Prostate gland (tissue), 2 donors: ENCODE measurements around the gene PGBD1. TPM values are rescaled to one million over a fixed set of nuclear protein-coding genes. Genes with fewer than 3 reads are reported as not detected.

Experiments used
- DNase-seq: peaks from one replicate; pipeline ENCODE4 v3.0.0-alpha.2; 2019; ENCODE audit warnings: low spot score
- H3K27ac ChIP-seq, 2 donors: fragments of 200-600 bp; sonication (generic); 2 replicates each; pipeline ENCODE4 v1.5.1; 2017 to 2019
- H3K27me3 ChIP-seq: fragments of 200-600 bp; sonication (generic); replicated peaks from 2 replicates; pipeline ENCODE4 v1.5.1; 2019; ENCODE audit not compliant: insufficient read depth
- H3K36me3 ChIP-seq, 2 donors: fragments of 200-600 bp; sonication (generic); 1 replicate in 1 of 2; 2 replicates in 1 of 2; pipeline versions ENCODE4 v1.5.1 to v1.8.1; 2017 to 2019
- H3K4me1 ChIP-seq: fragments of 200-600 bp; sonication (generic); replicated peaks from 2 replicates; pipeline ENCODE4 v1.5.1; 2019
- H3K4me3 ChIP-seq, 2 donors: fragments of 200-600 bp; sonication (generic); 2 replicates each; pipeline ENCODE4 v1.5.1; 2017 to 2019
- H3K9me3 ChIP-seq: fragments of 200-600 bp; sonication (generic); 2 replicates; pipeline ENCODE4 v1.5.1; 2017
- CTCF ChIP-seq, 4 experiments: fragments of 200-600 bp in 2 of 4; fragments of 450-650 bp in 2 of 4; sonication (generic) in 2 of 4; IDR thresholded peaks; 1 replicate in 3 of 4; 2 replicates in 1 of 4; pipeline ENCODE4 v1.5.1; 2016 to 2019; ENCODE audit warnings: antibody characterized with exemption in 4 of 4, mild to moderate bottlenecking in 2 of 4, moderate library complexity in 2 of 4
- POLR2A ChIP-seq: fragments of 450-650 bp; IDR thresholded peaks from one replicate; pipeline ENCODE4 v1.6.1; 2016; ENCODE audit warnings: antibody characterized with exemption, mild to moderate bottlenecking
- POLR2AphosphoS5 ChIP-seq: sonication (generic); formaldehyde crosslinking; IDR thresholded peaks from one replicate; pipeline ENCODE4 v1.6.1; 2017; ENCODE audit warnings: antibody characterized with exemption
- WGBS: methylation state at CpG from one replicate; pipeline ENCODE4 v1.1.5; 2018; 5-methylcytosine and 5-hydroxymethylcytosine counted together
- intact Hi-C: fragments of 100-400 bp; cut with DNase I; formaldehyde crosslinking; loops from one replicate; pipeline ENCODE4 v1.14.2; 2022
- total RNA-seq, 2 donors: library from RNA; depleted of rRNA; stranded (reverse); fragments of >200 nt; gene quantifications; one replicate each; pipeline ENCODE4 v1.1.0, GENCODE V29; 2016

The PGBD1 gene
- total RNA-seq, 2 donors from 2014 or later, result 4.2 to 4.6 TPM

- no peaks in the 10 kb centered on the region for H3K4me1 ChIP-seq
- intact Hi-C loops, result no loop called here
- no peak for DNase-seq
- no peaks in the 10 kb centered on the region for H3K9me3 ChIP-seq
- H3K27me3 ChIP-seq, result no peaks in the 10 kb centered on the region
- WGBS, result 90% methylated on average over 1 of the region's 1 CpG
- no peaks in the 10 kb centered on the region for H3K36me3 ChIP-seq
- H3K27ac ChIP-seq, result no peak overlapping the region
- no peak overlapping the region for H3K4me3 ChIP-seq
- TF ChIP-seq CTCF (IDR thresholded peaks at IDR 0.05) (no peak), POLR2AphosphoS5 (no peak), POLR2A (no peak)
Observed at GRCh38 chr6:28333599-28334018, 52.2 kb downstream of the PGBD1 start.

GRCh38 chr6:28334286-28335039 lies 53.1 kb downstream of the PGBD1 start:
- WGBS, result 64% methylated on average over 7 of the region's 7 CpGs
- Histone ChIP-seq H3K4me1 (no peaks in the 10 kb centered on the region), H3K4me3 (no peak overlapping the region), H3K36me3 (no peaks in the 10 kb centered on the region), H3K27ac (peak overlapping the region; percentile 97 to 99), H3K27me3 (no peaks in the 10 kb centered on the region), H3K9me3 (no peaks in the 10 kb centered on the region)
- intact Hi-C loops, result loop anchor here (5.0 kb wide), 2 partner anchors 67 to 197 kb away; partner anchors contain the start of gene ZSCAN26
- TF ChIP-seq POLR2A (no peak), POLR2AphosphoS5 (no peak), CTCF (IDR thresholded peaks at IDR 0.05) (no peak)
- no peak for DNase-seq

GRCh38 chr6:28335040-28335563 lies 53.7 kb downstream of the PGBD1 start:
- H3K36me3 ChIP-seq, result no peaks in the 10 kb centered on the region
- H3K27me3 ChIP-seq, result no peaks in the 10 kb centered on the region
- intact Hi-C loops, result loop anchor here (5.0 kb wide), 2 partner anchors 68 to 198 kb away; partner anchors contain the start of gene ZSCAN26
- no peak for TF ChIP-seq POLR2A
- no peak for TF ChIP-seq POLR2AphosphoS5
- no peak for TF ChIP-seq CTCF (IDR thresholded peaks at IDR 0.05)
- H3K4me1 ChIP-seq, result no peaks in the 10 kb centered on the region
- H3K27ac ChIP-seq, result peak overlapping the region; percentile 97 to 99
- WGBS, result 33% methylated on average over 12 of the region's 12 CpGs
- no peak for DNase-seq
- H3K4me3 ChIP-seq, result peak overlapping the region; percentile 56 to 60
- H3K9me3 ChIP-seq, result no peaks in the 10 kb centered on the region

GRCh38 chr6:28335564-28336283 lies 54.4 kb downstream of the PGBD1 start, which contains the start of gene ZSCAN31:
Gene ZSCAN31 (minus strand): TSS chr6:28336148. CDS start chr6:28329683, 6,465 bp downstream.
- H3K4me3 ChIP-seq, result peak within 1 kb of the TSS; percentile 56 to 60
- no peaks in the 10 kb centered on the region for H3K36me3 ChIP-seq
- intact Hi-C loops, result loop anchor here (5.0 kb wide), 2 partner anchors 68 to 198 kb away; partner anchors contain the start of gene ZSCAN26
- 1% methylated on average over 34 of the region's 35 CpGs for WGBS
- H3K9me3 ChIP-seq, result no peaks in the 10 kb centered on the region
- no peaks in the 10 kb centered on the region for H3K27me3 ChIP-seq
- peak within 1 kb of the TSS; percentile 97 to 99 for H3K27ac ChIP-seq
- peak; percentile 93 for DNase-seq
- H3K4me1 ChIP-seq, result no peaks in the 10 kb centered on the region
- TF ChIP-seq POLR2A (peak; percentile 52), CTCF (IDR thresholded peaks at IDR 0.05) (no peak), POLR2AphosphoS5 (peak; percentile 84)
